Measurements from ENCODE around the gene RANBP6. TPM values are rescaled to one million over a fixed set of nuclear protein-coding genes. Genes with fewer than 3 reads are reported as not detected.

The RANBP6 gene
- total RNA-seq, 1 donor from 2014 or later, result 26.4 TPM

DNA sequence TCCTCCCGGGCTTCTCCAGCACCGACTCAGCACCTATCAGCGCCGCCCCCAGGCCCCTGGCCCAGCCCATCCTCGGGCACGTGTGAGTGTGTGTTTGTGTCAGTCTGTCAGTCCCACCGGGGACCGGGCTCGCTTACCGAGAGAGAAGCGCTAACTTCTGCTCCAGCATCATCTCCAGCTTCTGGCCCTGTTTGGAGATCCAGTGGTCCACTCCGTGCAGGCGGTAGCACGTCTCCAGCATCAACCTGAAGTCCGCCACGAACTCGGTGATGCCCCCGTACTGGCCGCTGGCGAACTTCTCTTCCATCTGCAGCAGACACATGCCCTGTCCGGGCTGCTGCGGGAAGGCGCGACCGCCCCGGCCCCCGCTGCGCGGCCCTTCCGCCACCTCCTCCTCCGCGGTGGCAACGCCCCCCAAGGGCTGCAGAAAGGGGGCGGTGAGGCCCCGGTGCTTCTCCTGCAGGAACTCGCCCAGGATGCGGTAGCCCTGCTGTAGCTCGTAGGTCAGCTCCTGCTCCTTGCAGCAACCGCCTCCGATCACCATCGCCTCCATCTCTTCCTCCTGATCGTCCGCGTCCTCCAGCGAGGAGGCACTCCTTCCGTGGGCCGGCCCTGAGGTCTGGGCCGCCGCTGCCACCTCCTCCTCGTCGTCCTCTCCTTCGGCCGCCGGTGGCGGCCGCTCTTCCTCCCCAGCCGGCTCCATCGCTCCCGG is 8.2 kb downstream of the RANBP6 start:
- peak; percentile 39 to 88 for DNase-seq (ENCODE audit: low read depth in 2 of 2)

GRCh38 chr9:6006749-6007057 is 8.7 kb downstream of the RANBP6 start:
- no peak for DNase-seq (ENCODE audit: low read depth in 2 of 2)

DNA sequence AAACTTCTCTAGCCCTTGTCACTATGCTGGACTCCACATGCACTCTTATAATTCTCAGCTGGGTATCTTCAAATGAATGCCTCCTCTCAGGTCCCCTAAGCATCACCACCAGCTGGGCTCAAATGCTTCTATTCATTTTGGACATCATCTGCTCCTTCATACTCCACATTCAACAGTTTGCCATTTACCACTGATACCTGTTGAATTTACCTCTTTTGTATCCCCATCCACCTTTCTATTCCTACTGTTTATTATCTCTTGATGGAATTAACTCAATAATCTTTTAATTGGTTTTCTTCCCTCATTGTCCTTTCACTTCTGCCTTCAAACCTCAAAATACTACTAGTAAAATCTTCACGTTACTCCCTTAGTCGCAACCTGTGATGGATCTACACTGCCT is 14.5 kb downstream of the RANBP6 start:
- no peak for DNase-seq (ENCODE audit: low read depth in 2 of 2)

DNA sequence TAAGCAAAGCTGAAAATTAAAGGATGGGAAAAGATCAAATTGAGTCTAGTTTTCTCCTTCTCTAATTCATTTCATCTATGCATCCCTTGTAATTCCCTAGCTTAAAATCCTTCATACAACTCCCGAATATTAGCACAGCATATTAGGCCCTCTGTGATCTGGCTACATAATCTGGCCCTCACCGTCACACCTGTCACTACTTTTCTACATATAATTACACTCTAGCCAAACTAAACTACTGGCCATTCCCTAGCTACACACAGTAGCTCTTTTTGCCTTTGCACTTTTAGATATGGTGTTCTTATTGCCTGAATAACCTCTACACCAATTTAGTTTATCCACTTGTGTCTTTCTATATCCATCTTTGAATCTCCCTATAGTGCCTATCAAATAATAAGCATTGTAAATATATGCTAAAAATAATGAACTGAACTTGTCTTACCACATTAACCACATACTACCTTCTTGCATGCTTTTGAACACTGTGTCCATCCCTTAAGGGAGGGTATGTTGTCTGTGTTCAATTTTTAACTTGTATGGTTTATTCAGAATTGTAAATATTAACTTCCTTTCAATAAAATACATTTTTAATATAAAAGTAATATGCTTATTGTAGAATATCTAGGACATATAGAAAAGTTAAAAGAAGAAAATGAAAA is 15.9 kb downstream of the RANBP6 start:
- no peak for DNase-seq (ENCODE audit: low read depth in 2 of 2)

- no peak for DNase-seq (ENCODE audit: low read depth in 2 of 2)
These were observed 20.9 kb downstream of the RANBP6 start for GRCh38 chr9:5994493-5994892.

DNA sequence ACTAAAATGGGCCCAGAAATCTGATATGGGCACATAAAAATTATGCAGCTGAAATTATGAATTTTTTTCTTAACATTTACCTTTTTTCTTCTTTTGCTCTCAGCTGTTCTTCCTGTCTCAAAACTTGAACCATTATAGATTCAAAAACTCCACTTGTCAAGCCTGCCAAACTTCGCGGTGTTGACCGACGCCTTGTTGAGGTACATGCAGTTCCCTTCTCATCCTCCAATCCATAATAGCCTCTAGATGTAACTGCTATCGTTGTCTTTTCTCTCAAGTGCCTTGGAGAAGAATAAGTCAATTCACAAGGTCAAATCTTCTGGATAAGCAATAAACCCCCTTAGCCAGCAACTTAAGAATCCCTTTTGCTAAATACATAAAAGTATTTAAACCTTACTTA is 27.2 kb downstream of the RANBP6 start:
- DNase-seq (ENCODE audit: low read depth in 2 of 2), result no peak

DNA sequence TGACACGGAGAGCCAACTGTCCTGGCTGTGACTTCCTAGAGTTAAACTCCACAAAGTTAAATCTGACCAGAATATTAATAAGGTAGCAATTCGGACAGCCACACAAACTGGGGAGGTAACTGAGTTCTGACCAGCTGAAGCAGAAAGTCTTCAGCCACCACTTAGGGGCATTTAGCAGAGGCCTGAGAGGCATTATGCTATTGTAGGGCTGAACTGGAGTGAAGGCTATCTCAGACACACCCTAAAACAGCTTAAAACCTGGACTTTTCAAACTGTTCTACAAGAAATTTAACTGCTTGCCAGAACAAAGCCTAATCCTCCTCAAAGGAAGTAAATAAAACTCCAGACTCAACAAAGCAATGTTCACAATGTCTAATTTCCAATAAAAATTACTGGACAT is 32.4 kb downstream of the RANBP6 start:
- no peak for DNase-seq (ENCODE audit: low read depth in 2 of 2)

DNA sequence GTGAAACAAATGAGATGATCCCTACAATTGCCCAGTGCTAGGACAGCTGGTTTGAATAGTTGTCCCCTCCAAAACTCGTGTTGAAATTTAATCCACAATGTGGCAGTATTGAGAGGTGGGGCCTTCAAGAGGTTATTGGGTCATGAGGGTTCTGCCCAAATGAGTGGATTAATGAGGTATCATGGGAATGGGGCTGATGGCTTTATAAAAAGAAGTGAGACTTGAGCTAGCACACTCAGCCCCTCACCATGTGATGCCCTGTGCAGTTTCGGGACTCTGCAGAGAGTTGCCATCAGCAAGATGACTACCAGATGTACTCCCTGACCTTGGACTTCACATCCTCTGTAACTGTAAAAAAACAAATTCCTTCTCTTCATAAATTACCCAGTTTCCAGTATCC is 33.1 kb downstream of the RANBP6 start:
- DNase-seq (ENCODE audit: low read depth in 2 of 2), result no peak

DNA sequence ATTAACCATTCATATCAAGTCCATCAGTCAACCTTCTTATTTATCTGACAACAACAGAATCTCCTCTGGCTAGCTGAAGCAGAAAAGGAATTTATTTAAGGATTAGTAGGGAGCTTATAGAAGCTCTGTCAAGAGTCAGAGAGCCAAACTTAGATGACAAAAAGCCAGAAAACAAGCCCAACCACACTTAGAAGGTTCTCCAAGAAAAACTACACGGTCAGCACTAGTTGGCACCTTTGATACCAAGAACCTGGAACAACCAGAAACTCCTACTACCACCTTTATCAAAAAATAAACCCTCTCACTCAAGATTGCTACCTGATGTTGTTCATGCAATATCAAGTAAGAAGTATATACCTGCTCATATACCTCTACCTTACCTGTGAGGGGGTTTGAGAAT is 36.9 kb downstream of the RANBP6 start:
- DNase-seq (ENCODE audit: low read depth in 2 of 2), result no peak

GRCh38 chr9:5976674-5977397 is 38.6 kb downstream of the RANBP6 start:
- DNase-seq (ENCODE audit: low read depth in 2 of 2), result peak; percentile 8 to 22

DNA sequence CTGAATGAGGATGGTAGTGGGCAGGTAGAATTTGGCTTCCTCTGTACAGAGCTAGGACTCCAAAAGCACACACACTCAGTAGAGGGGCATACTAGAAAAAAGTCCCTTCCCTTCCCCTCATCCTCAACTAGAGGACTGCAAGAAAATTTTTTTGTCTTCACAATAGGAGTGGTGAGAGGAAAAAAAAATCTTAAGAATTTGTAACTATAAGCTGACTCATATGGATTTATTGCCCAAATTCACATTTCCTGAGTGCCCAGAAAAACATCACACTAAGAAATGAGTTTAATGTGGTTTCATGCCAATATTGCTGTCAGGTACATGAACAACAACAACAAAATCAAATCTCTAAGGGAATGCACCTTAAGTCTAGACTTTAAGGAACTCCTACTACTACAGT is 43.7 kb downstream of the RANBP6 start:
- peak in 1 of 2 donors; percentile 5 for DNase-seq (ENCODE audit: low read depth in 2 of 2)

Other genes starting within 250 kb of the RANBP6 start
- 16.6 and 18.0 TPM in 2 replicates for gene ERMP1, start 182.5 kb downstream of the RANBP6 start, total RNA-seq
- not detected in 2 replicates for gene MLANA, start 124.7 kb downstream of the RANBP6 start, total RNA-seq
- 2.8 and 9.9 TPM in 2 replicates for gene IL33, start 200.2 kb upstream of the RANBP6 start, total RNA-seq